K562 (cell line): ENCODE measurements around the gene BICC1. TPM values are rescaled to one million over a fixed set of nuclear protein-coding genes. Genes with fewer than 3 reads are reported as not detected.

Source experiments
- ATAC-seq: fragments of 200-7000 bp; cut with Tn5 transposase; 3 replicates; pipeline ENCODE4 v1.9.1; 2020; ENCODE audit warnings: moderate library complexity
- BruUV-seq: library from RNA; stranded (reverse); fragments of 400-500 nt; replicated peaks from 2 replicates; lab custom pipeline; 2021; lab: Mats Ljungman, UMichigan
- CTCF ChIA-PET: fragments of 300-600 bp; formaldehyde crosslinking; extraction: SDS; loops from one replicate; lab custom pipeline; 2021; ENCODE audit warnings: low intra/inter-chr PET ratio; lab: Yijun Ruan, JAX
- POLR2A ChIA-PET: fragments of 300-600, 350-650 bp; sonication (Branson Sonifier 250); formaldehyde crosslinking; extraction: SDS; loops from one replicate; lab custom pipeline; 2021; ENCODE audit warnings: antibody characterized with exemption, inconsistent platforms; lab: Yijun Ruan, JAX
- DNase-seq, 4 experiments: peaks; one replicate each; pipeline versions ENCODE4 v3.0.0 to v3.0.0-alpha.2; 2011 to 2018; ENCODE audit warnings: low spot score in 3 of 4, mixed read lengths in 3 of 4; ENCODE audit errors: extremely low read depth in 1 of 4
- FAIRE-seq: peaks from 2 replicates; lab custom pipeline; 2011; peaks lifted over from hg19 to GRCh38; lab: Jason Lieb, UNC
- H2AFZ ChIP-seq: 2 replicates; pipeline ENCODE4 v1.6.0; 2011; ENCODE audit warnings: low read depth, low read length, control low read depth, inconsistent platforms
- H3K27ac ChIP-seq: fragments of 200-600 bp; 3 replicates; pipeline ENCODE4 v1.8.0; 2011; ENCODE audit warnings: low read depth, mild to moderate bottlenecking, control low read depth, inconsistent platforms, low read length, moderate library complexity, mixed read lengths; ENCODE audit errors: extremely low read depth
- H3K27me3 ChIP-seq, 2 experiments: fragments of 300-600 bp in 1 of 2; 2 replicates in 1 of 2; 3 replicates in 1 of 2; pipeline versions ENCODE4 v1.6.0 to v1.8.0; 2011; ENCODE audit warnings: inconsistent platforms in 2 of 2, low read length in 2 of 2, mild to moderate bottlenecking in 1 of 2, mixed read lengths in 1 of 2, moderate library complexity in 1 of 2; ENCODE audit not compliant: control insufficient read depth in 2 of 2, insufficient read depth in 2 of 2
- H3K36me3 ChIP-seq: fragments of 300-600 bp; 3 replicates; pipeline ENCODE4 v1.8.0; 2011; ENCODE audit warnings: mild to moderate bottlenecking, low read length, inconsistent platforms; ENCODE audit not compliant: control insufficient read depth, insufficient read depth
- H3K4me1 ChIP-seq, 2 experiments: fragments of 200-600 bp in 1 of 2; replicated peaks in 1 of 2; 2 replicates in 1 of 2; 3 replicates in 1 of 2; pipeline versions ENCODE4 v1.5.1 to v1.8.0; 2011; ENCODE audit warnings: inconsistent platforms in 2 of 2, low read length in 2 of 2, mild to moderate bottlenecking in 1 of 2, mixed read lengths in 1 of 2, moderate library complexity in 1 of 2; ENCODE audit not compliant: control insufficient read depth in 2 of 2, insufficient read depth in 2 of 2
- H3K4me2 ChIP-seq: 2 replicates; pipeline ENCODE4 v1.6.1; 2011; ENCODE audit warnings: low read length, control low read depth, inconsistent platforms, mixed read lengths; ENCODE audit not compliant: insufficient read depth
- H3K4me3 ChIP-seq: fragments of 200-600 bp; sonication (generic), shearing (Covaris generic); 2 replicates; pipeline ENCODE4 v1.5.1; 2016; ENCODE audit warnings: control low read depth, inconsistent platforms
- H3K79me2 ChIP-seq: fragments of 200-600 bp; 3 replicates; pipeline ENCODE4 v1.8.0; 2011; ENCODE audit warnings: low read length, inconsistent platforms; ENCODE audit not compliant: control insufficient read depth, insufficient read depth
- H3K9ac ChIP-seq, 2 experiments: 2 replicates each; pipeline versions ENCODE4 v1.6.0 to v1.6.1; 2011; ENCODE audit warnings: low read depth in 2 of 2, low read length in 2 of 2, control low read depth in 1 of 2, inconsistent platforms in 1 of 2, mild to moderate bottlenecking in 1 of 2, mixed read lengths in 1 of 2; ENCODE audit not compliant: insufficient read depth in 1 of 2
- H3K9me1 ChIP-seq: one replicate; pipeline ENCODE4 v1.6.0; 2011; ENCODE audit warnings: inconsistent platforms, mild to moderate bottlenecking, low read length, moderate library complexity; ENCODE audit not compliant: control insufficient read depth, insufficient read depth
- H3K9me3 ChIP-seq: replicated peaks from 2 replicates; pipeline ENCODE4 v1.5.1; 2011; ENCODE audit warnings: low read depth, low read length, inconsistent platforms; ENCODE audit not compliant: control insufficient read depth, insufficient read depth
- H4K20me1 ChIP-seq: replicated peaks from 2 replicates; pipeline ENCODE4 v1.6.1; 2011; ENCODE audit warnings: low read length, inconsistent platforms, mixed read lengths; ENCODE audit not compliant: control insufficient read depth, insufficient read depth
- E2F3 ChIP-seq: fragments of 250-450 bp; sonication (Bioruptor Pico); IDR thresholded peaks from 2 replicates; pipeline ENCODE4 v1.4.0; 2020; ENCODE audit warnings: mild to moderate bottlenecking
- HOMEZ ChIP-seq: fragments of 250-450 bp; sonication (Bioruptor Pico); IDR thresholded peaks from 2 replicates; pipeline ENCODE4 v1.4.0; 2020; ENCODE audit warnings: mild to moderate bottlenecking, moderate library complexity
- KAT7 ChIP-seq: sonication (generic); formaldehyde crosslinking; IDR thresholded peaks from 2 replicates; pipeline ENCODE4 v1.8.0; 2022; ENCODE audit warnings: missing genetic modification reagents, mild to moderate bottlenecking, borderline replicate concordance
- RBM39 ChIP-seq: fragments of 200-400 bp; formaldehyde crosslinking; optimal IDR thresholded peaks from 2 replicates; pipeline ENCODE3; 2018; ENCODE audit warnings: low read depth, low read length
- SMARCE1 ChIP-seq: fragments of 450-650 bp; IDR thresholded peaks from 2 replicates; pipeline ENCODE4 v1.7.1; 2016; ENCODE audit warnings: mild to moderate bottlenecking
- ZC3H4 ChIP-seq: sonication (generic); formaldehyde crosslinking; IDR thresholded peaks from 2 replicates; pipeline ENCODE4 v1.9.0; 2021; ENCODE audit warnings: missing genetic modification reagents, borderline replicate concordance
- WGBS: fragments of 100-300 bp; shearing (Covaris generic); methylation state at CpG from one replicate; pipeline ENCODE4 v1.1.6; 2016; ENCODE audit warnings: low coverage, mixed read lengths; ENCODE audit not compliant: insufficient coverage; ENCODE audit errors: missing lambda C conversion rate; 5-methylcytosine and 5-hydroxymethylcytosine counted together
- in situ Hi-C: fragments of 300-500 bp; cut with MboI; formaldehyde crosslinking; loops from 4 replicates; pipeline ENCODE4 v1.15.0; 2018; ENCODE audit warnings: inconsistent platforms, mixed read lengths
- intact Hi-C: fragments of 100-400 bp; cut with micrococcal nuclease; formaldehyde crosslinking; loops from 2 replicates; pipeline ENCODE4 v1.14.2; 2022
- polyA plus RNA-seq, 8 experiments: library from polyadenylated mRNA; depleted of rRNA in 4 of 8; stranded (reverse) in 5 of 8; unstranded in 3 of 8; fragments of >200 nt; fragmentation: Nextera tagmentation in 2 of 8; fragmentation: Illumina TruSeq in 1 of 8; extraction: Ambion mirVana in 2 of 8; extraction: Trizol in 1 of 8; gene quantifications; 2 replicates each; pipeline versions ENCODE4 v1.2.1 to v1.2.3, GENCODE V29; 2011 to 2014; ENCODE audit warnings: inconsistent platforms in 1 of 8, missing spikeins in 1 of 8
- total RNA-seq, 7 experiments: library from RNA; depleted of rRNA in 6 of 7; stranded (reverse); fragments of >200 nt in 6 of 7; fragmentation: Illumina TruSeq in 2 of 7; extraction: Trizol in 2 of 7; gene quantifications; 2 replicates each; pipeline versions ENCODE4 v1.2.1 to v1.2.3, GENCODE V29; 2011 to 2021; ENCODE audit warnings: low replicate concordance in 1 of 7
- TF ChIP-seq, protein P1 (sequence below): sonication (generic); formaldehyde crosslinking; IDR thresholded peaks from 2 replicates; pipeline ENCODE4 v1.5.0; 2020; ENCODE audit warnings: missing genetic modification reagents

Gene BICC1
- total and polyA plus RNA-seq, 9 of the 15 experiments (the other 6 are each of a cell fraction or from before 2014, with no cell fraction given) = not detected

- ATAC-seq = no peak
- H3K9me1 ChIP-seq = no peaks in the 10 kb centered on the region
- H3K9ac ChIP-seq = no peak overlapping the region
- H3K27ac ChIP-seq = no peak overlapping the region
- 5% methylated on average over 2 of the region's 2 CpGs for WGBS
- intact Hi-C loops = no loop called here
- H4K20me1 ChIP-seq = no peaks in the 10 kb centered on the region
- FAIRE-seq = no peak
- H3K36me3 ChIP-seq = no peaks in the 10 kb centered on the region
- DNase-seq = no peak
- CTCF ChIA-PET = no interaction called here
- H2AFZ ChIP-seq = no peak overlapping the region
- in situ Hi-C loops = no loop called here
- no peaks in the 10 kb centered on the region for H3K79me2 ChIP-seq
- no TSS peak for BruUV-seq
- H3K9me3 ChIP-seq = no peaks in the 10 kb centered on the region
- H3K4me2 ChIP-seq = no peak overlapping the region
- H3K4me1 ChIP-seq = no peaks in the 10 kb centered on the region
- no peaks in the 10 kb centered on the region for H3K27me3 ChIP-seq
- H3K4me3 ChIP-seq = no peak overlapping the region
- TF ChIP-seq HOMEZ (no peak), E2F3 (CRISPR knock-in tag) (no peak), SMARCE1 (no peak), KAT7 (CRISPR knock-in tag) (no peak), ZC3H4 (CRISPR knock-in tag) (no peak), RBM39 (no peak)
- TF ChIP-seq, protein P1, sequence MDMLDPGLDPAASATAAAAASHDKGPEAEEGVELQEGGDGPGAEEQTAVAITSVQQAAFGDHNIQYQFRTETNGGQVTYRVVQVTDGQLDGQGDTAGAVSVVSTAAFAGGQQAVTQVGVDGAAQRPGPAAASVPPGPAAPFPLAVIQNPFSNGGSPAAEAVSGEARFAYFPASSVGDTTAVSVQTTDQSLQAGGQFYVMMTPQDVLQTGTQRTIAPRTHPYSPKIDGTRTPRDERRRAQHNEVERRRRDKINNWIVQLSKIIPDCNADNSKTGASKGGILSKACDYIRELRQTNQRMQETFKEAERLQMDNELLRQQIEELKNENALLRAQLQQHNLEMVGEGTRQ (CRISPR knock-in tag) = no peak
- POLR2A ChIA-PET = interaction anchor here (1.0 to 1.5 kb wide), 2 partner anchors 10 to 26 kb away, joined by 3 to 5 read pairs; no protein-coding TSS in a partner anchor
Measured at GRCh38 chr10:58464956-58465355, 47.7 kb upstream of the BICC1 start.
